GM10847 (cell line): Measurements from ENCODE around the gene NOM1.

Experiments used
- POLR2A ChIP-seq: IDR thresholded peaks from 2 replicates; pipeline ENCODE4 v1.6.1; 2011; ENCODE audit not compliant: insufficient read length; ENCODE audit errors: extremely low read depth

The NOM1 gene

DNA sequence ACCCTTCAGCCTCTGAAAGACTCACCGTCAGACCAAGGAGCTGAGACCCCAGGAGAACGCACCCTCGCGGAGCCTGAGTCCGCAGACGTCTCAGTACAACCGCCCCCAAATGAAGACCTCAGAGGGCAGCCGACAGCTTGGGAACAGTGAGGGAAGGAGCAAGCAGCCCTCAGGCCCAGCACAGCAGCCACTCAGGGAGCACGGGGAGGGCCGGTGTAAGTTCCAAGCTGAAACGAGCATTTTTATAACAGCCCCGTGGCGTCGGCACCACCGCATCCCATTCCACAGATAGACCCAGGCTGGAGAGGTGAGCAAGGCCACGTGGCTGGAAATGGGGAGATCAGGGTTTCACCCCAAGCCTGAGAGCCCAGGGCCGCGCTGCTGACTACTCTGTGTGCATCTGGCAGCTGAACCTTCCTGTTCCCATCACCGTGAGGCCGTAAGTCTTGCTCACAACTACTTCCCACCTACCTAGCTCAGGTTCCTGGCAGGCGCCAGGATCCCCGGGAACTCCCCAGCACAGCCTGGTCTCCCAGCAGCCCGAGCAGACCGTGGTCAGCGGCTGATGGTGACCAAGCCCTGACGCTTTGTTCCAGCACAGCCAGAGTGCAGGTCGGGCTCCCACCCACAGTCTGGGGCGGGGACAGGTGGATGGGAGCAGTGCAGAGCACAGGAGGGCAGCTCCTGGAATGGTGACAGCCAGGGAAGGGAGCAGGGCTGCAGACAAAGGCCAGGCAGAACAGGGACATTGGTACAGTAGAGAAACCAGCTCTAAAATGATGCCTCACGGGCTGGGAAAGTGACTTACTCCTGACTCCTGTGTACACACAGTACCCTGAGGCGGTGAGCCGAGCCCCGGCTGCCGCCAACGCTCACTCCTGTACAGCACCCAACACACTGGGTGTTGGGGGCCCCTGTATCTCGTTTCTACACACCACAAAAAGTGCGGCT, 6.1 kb upstream of the NOM1 start:
- no peak for TF ChIP-seq POLR2A

DNA sequence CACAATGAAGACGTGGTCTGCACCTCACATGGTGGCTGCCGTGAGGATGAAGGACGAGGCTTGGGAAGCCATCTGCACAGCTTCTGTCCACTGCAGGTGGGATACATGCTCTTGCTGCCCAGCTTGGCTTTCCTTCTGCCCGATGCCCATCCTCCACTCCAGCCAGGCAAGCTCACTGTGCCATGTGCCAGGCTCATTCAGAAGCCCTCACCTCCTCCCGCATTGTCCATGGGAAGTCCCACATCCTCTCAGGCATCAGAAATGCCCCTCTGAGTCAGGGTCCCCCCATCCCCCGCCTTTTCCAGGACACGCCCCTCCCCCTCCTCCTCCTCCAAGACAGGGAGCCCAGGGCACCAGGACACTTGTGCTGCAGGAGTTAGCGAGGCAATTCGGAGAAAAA, 4.6 kb upstream of the NOM1 start:
- TF ChIP-seq POLR2A: no peak

DNA sequence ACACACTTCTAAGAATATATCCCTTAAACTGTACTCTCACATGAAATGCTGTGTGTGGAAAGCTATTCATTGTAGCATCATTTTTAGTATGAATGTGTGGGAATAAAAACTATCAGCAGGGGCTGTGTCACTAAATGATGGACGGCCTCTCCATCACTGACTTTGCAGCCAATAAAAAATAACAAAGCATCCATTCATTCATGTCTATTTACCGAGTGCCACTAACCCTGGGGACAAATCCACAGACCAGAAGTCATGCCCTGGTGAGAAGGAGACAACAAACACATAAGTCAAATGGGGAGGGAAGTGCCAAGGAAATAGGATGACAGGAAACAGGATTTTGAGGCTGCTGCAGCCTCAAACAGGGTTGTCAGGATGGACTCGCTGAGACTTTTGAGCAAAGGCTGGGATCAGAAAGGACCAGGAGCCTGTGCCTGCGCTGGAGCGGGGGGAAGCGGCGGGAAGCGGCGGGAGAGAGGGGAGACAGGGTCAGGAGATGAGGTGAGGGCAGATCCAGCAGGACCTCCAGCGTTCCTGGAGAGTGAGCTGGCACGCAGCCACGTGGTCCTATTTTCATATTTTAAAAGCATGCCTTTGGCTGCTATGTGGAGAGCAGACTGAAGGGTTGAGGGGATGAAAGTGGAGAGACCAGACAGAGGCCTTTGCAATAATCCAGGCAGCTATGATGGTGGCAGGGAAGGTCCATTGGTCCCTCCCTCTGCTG, 2.2 kb upstream of the NOM1 start:
- TF ChIP-seq POLR2A: no peak

DNA sequence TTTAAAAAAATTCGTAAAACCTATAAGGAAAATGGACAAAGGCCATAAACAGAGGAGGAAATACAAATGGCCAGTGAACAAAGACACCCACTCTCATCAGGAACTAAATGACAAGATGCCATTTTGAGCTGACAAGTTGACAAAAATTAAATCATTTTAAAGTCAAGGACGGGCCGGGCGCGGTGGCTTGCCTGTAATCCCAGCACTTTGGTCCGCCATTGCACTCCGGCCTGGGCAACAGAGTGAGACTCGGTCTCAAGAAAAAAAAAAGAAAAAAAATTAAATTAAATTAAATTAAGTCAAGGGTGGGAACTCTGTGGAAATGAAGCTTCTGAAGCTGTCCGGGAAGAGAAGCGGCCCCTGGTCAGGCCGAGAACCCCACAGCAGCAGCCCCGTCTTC, 1.2 kb upstream of the NOM1 start:
- TF ChIP-seq POLR2A: no peak

DNA sequence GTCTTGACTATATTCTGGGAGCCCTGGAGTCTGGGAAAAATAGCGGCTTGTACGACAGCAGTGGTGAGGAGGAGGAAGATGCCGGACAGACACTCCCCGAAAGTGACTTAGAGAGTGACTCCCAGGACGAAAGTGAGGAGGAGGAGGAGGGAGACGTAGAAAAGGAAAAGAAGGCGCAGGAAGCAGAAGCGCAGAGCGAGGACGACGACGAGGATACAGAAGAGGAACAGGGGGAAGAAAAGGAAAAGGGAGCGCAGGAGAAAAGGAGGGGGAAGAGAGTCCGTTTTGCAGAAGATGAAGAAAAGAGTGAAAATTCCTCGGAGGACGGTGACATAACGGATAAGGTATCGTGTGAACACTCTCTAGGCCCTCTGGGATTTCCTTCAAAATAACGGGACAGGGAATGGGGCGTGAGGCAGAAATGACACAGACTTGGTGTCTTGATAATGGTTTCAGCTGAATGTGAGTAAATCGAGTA, 908 bp downstream of the NOM1 start:
- TF ChIP-seq POLR2A: no peak

DNA sequence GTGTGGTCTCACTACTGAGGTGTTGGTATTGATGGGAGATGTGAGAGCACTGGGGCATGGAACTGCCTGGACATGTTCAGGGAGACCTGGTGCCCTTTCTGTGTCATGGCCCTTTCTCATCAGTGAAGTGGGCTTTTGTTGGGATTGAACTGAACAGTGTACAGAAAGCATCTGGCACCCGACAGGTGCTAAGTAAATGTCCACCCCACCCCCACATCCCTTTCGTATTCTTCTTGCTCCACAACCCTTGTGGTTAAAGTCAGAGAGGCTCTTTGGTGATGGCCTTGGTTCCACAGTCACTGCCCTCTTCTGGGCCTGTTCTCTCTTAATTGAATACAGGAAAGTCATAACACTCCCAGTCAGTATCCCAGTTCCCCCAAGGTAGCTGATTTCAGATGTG, 5.4 kb downstream of the NOM1 start:
- no peak for TF ChIP-seq POLR2A

DNA sequence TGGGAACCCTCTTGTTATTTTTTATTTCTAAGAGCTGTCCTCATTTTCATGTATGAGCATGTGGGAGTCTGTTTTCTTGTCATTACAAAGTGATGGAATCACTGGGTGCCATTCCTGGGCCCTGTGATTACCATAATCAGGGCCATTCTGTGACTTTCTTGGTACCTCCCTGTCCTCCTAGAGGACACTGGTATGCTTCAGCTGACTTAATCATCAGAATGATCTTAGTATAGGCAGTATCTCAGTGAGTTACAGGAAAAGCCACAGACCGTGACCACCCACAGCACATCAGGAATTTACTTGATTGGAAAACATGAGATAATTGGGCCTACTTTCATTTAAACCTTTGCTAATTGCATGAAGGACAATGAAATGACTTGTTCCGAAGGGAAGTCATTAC, 7.2 kb downstream of the NOM1 start:
- no peak for TF ChIP-seq POLR2A

DNA sequence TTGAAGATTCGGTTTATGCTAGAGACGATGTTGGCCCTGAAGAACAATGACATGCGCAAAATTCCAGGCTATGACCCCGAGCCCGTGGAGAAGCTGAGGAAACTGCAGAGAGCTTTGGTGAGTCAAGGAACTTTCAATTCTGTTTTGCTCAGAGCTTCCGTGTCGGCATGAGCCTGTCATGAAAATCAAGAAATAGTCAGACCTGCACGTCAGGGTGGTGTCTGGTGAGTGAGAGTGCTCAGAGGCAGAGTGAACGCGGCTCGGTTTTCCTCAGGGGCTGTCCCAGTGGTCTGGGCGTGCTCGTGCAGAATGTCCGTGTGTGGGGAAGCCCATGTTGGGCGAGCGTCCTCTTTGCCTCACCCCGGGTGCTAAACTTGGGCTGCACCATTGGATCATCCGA, 12.6 kb downstream of the NOM1 start:
- no peak for TF ChIP-seq POLR2A

DNA sequence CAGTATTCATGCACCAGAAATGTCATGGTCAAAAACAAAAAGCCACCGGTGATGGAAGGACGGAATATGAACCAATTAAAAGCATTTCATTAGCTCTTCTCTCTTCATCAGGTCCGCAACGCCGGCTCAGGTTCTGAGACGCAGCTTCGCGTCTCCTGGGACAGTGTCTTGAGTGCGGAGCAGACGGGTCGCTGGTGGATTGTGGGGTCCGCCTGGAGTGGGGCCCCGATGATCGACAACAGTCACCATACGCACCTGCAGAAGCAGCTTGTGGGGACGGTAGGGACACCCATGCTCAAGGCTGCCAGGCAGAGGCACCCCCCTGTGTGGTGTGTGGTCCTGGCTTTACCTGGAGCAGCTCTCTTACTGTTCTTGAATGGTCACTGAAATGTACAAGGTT, 13.4 kb downstream of the NOM1 start:
- TF ChIP-seq POLR2A: no peak

DNA sequence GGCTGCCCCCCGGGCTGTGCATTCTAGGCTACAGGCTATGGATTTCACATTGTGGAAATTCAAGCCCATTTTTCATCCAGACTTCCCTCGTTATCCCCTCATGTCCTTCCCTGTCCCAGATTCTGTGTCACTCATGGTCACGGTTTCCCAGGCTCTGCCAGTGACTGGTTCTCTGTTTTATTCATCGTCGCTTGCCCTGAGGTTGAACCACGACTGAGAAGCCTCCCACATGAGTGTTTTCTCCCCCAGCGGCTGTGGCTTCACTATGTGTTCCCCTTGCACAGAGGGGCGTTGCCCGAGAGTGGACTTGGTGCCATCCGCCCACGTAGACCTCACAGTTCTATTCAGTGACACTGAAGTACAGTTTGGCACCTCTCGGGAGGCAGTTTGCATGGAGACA, 14.0 kb downstream of the NOM1 start:
- no peak for TF ChIP-seq POLR2A

DNA sequence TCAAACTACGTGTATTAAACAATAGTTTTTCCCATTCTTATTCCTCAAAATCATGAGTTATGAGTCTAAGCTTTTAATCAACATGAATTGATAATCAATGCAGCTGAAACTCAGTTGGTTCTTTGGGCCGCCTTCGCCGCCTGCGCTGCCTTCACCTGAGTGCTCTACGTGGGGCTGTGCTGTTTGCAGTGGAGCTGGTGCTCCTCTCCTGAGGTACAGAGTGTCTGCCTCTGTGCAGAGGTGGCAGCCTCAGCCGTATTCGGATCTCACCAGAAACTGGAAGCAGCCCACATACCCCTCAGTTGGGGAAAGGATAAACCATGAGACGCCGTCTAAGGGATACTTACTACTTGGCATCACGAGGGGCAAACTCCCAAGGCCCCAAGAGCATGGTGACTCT, 15.5 kb downstream of the NOM1 start:
- TF ChIP-seq POLR2A: no peak

DNA sequence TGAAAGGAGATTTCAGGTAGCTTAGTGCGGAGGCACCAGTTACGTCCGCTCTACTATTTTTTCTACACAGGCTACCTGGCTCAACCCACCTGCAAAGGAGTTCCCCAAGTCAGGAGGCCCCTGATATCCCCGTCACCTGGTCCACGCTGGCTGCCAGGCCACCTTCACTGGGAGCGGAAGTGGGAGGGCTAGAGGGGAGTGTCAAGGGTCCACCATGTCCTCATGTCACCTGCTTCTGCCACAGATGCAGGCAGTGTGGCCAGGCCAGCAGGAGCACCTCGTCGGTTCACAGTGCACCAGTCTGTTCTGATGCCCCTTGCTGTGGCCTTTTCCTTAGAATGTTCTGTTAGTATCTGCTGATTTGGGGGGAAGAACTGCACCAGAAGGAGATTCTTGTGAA, 16.9 kb downstream of the NOM1 start:
- no peak for TF ChIP-seq POLR2A

DNA sequence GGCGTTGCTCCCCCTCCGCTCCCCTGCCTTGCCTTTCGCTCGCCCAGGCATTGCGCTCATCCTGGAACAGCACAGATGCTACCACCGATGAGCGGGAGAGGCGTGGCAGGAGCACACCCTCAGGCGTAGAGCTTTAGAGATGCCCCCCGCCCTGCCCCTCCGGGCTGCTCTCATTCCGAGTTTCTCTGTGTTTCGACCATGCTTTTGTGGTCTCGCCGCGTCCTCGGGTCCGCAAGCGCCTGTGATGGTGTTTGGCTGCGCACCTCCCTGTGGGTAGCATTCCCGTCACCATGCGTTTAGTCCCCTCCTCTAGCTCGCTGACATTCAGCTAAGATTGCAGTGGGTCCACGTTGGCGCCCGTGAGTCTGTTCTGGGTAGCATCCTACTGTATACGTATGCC, 18.7 kb downstream of the NOM1 start:
- no peak for TF ChIP-seq POLR2A

DNA sequence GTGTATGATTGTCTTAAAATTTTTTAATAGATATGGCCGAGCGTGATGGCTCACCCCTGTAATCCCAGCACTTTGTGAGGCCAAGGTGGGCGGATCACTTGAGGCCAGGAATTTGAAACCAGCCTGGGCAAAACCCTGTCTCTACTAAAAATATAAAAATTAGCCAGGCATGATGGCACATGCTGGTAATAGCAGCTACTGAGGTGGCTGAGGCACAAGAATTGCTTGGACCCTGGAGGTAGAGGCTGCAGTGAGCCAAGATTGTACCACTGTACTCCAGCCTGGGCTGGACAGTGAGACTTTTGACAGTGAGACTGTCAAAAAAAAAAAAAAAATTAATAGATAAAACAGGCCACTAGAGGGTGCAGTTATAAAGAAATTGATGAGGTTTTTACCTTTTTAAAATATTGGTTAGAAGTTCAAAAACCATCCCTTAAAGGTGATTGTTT, 20.5 kb downstream of the NOM1 start:
- no peak for TF ChIP-seq POLR2A

DNA sequence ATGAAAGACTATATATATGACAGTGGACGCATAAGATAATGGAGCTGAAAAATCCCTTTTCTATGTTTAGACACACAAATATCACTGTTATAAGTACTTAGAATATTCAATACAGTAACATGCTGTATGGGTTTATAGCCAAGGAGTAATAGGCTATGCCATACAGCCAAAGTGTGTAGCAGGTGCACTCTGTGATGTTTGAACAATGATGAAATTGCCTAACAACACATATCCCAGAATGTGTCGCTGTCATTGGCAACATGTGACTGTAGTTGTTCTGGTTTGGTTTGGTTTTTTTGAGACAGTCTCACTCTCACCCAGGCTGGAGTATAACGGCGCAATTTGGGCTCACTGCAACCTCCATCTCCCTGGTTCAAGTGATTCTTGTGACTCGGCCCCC, 26.1 kb downstream of the NOM1 start:
- TF ChIP-seq POLR2A: no peak

DNA sequence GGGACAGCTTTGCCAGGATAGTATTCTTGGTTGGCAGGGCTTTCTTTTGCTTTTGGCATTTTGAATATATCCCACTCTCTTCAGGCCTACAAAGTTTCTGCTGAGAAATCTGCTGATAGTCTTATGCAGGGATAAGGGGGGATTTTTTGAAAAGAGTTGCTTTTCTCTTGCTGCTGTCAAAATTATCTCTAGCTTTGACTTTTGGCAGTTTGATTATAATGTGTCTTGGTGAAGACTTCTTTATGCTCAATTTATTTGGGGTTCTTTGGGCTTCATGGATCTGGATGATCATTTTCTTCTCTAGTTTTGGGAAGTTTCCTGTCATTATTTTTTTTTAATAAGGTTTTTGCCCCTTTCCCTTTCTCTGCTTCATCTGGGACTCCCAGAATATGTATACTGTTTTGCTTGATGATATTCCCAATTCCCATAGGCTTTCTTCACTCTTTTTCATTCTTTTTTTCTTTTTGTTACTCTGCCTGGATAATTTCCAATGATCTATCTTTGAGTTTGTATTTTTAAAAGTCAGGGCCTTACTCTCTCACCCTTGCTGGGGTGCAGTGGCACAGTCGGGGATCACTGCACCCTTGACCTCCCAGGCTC, 29.6 kb downstream of the NOM1 start:
- TF ChIP-seq POLR2A: no peak
